Activated CD8-positive, alpha-beta memory T cell treated with anti-CD3 and anti-CD28 coated beads, Interleukin-2, amount 50 U/mL, for 1 hour (primary cell): ENCODE data around the gene ZNF185.
"Not testable (repeated sequence)": the region's sequence is repeated elsewhere in the genome, so short reads cannot be mapped to it uniquely, and the experiment has no call there.

ENCODE experiments used
- DNase-seq: peaks from one replicate; pipeline ENCODE4 v3.0.0-alpha.2; 2020; ENCODE audit errors: extremely low read depth

The ZNF185 gene

GRCh38 chrX:152895724-152896420 is 2.0 kb upstream of the ZNF185 start:
- DNase-seq: no peak

GRCh38 chrX:152896450-152896849 is 1.4 kb upstream of the ZNF185 start:
- DNase-seq: no peak

GRCh38 chrX:152898442-152898841 is 575 bp downstream of the ZNF185 start:
- DNase-seq: no peak

DNA sequence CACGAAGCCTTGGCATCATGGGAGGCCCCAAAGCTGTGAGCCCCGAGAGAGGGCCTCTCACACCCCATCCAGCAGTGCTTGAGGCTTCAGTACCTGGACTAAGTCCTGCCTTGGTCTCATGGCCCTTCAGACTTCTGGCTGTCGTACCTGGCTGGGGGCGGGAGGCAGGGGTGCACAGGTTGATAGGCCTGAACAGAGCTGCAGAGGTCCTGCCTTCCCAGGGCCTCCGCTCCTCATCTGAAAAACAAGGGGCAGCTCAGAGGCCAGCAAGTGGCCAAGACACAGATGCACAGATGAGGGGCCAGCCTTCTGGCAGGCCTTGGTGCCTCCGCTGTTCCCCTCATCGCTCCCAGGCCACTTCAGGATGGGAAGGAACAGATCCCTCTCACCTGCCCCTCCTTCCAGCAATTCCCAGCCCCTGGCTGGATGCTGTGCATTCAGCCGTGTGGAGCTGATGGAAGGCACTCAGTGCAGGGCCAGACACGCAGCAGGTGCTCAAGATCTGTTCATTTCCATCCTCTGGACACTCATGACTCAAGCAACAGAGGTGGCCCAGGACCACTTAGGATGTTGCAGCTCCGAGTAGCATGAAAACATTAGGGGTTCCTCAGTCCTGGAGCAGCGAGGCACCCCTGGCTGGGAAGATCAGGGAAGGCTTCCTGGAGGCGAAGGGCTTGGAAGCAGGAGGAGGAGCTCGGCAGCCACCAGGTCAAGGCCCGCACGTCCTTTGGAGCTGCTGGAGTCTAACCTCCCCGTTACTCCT is 1.4 kb downstream of the ZNF185 start:
- no peak for DNase-seq

GRCh38 chrX:152899874-152900719 is 2.2 kb downstream of the ZNF185 start:
- DNase-seq: no peak

DNA sequence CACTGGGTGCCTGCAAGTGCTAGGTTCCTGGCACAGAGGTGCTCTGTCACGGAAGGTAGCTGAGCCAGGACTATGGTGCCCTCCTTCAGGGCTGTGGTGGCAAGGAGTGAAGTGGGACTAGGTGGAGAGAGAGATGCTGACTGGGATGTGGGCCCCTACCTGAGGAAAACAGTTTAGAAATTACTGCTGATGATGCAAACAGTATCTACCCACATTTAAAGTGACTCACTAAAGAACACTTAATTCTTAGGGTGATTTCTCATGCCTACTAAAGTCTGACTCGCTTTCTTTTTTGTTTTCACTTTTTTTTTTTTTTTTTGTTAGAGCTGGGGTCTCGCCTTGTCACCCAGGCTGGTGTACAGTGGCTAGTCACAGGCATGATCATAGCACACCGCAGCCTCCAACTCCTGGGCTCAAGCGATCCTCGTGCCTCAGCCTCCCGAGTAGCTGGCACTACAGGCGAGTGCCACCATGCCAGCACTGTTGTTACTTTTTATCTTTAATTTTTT is 3.1 kb downstream of the ZNF185 start:
- DNase-seq: no peak

DNA sequence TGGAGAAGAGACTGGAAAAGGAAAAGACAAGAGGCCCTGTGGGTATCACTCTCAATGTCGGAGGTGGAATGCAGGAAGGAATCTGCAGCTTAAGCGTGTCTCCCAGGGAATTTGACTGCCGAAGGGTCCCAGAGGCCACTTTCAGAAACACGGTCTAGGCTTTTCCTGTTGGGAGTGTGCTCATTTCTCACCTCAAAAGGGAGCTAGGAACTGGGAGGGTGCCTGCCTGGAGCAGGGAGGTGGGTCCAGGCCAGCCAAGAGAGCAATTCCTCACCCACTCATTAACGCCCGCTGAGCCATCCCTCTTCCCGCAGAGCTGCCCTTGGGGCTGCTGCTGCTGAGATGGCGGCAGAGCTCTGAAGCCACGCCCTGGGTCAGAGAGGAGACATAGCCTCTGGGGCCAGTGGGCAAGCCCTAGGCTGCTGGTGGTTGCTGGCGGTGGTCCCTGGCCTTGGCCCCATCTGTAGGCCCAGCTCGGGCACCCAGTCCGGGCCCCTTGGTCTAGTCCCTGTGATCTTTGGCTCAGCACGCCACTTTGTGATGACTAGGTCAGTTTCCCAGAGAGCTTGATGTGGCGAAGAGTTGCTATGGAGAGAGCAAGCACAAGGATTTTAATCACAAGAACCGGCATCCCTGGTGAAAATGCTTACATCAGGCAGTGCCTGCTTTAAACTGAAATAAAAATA is 4.1 kb downstream of the ZNF185 start:
- DNase-seq: no peak

DNA sequence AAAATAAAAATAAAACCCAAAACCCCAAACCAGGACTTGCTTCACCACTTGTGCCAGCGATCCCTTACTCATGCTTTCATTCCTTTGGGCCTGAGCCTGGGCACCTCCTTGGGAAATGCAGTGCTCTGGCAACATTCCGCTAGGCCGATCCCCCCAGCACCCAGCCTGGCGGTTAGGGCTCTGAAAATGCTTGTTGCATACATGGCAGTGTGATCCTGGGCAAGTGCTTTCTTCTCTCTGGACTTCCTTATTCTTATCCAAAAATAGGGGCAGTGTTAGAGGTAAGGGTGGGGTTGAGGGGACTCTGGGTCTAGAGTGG is 4.6 kb downstream of the ZNF185 start:
- no peak for DNase-seq

- no peak for DNase-seq
Observed at GRCh38 chrX:152903589-152903988, 5.7 kb downstream of the ZNF185 start.

GRCh38 chrX:152904151-152905080 is 6.5 kb downstream of the ZNF185 start:
- DNase-seq: no peak

DNA sequence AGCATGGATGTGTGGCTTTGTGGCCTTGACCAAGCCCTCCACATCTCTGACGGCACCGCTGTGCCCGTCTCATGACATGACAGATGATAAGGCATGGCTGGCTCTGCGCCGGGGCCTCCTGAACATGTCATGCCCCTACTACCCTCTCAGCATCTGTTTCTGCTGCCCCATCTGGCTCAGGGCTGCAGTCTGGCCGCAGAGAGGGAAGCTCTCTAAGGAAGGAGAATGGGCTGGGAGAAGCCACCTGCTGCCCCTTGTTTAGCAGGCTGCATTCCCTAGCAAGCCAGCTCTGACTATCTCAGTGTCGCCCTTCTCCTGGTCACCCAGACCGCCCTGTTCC is 7.2 kb downstream of the ZNF185 start:
- DNase-seq: no peak

- no peak for DNase-seq
Observed at GRCh38 chrX:152907084-152907651, 9.3 kb downstream of the ZNF185 start.

DNA sequence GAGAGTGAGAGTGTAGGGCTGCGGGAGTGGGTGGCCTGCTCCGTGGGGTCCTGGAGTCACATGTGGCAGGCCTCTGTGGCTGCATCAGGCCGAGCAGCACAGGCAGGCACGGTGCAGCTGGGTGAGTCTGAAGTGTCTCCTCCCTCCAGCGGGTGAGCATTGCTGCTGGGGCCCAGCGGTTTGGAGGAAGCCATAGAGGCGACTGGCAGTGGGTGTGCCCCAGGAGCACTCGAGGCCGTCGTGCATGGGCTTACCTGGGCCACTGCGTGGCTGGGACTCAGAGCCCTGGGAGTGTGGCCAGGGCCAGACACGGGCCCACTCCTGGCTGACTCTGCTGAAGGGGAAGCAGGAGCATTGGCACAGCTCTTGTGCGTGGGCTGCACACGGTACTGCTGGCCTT is 10.6 kb downstream of the ZNF185 start:
- DNase-seq: no peak

- DNase-seq: not testable (repeated sequence)
Observed at GRCh38 chrX:152910018-152910417, 12.2 kb downstream of the ZNF185 start.

GRCh38 chrX:152912106-152912505 is 14.2 kb downstream of the ZNF185 start:
- no peak for DNase-seq

DNA sequence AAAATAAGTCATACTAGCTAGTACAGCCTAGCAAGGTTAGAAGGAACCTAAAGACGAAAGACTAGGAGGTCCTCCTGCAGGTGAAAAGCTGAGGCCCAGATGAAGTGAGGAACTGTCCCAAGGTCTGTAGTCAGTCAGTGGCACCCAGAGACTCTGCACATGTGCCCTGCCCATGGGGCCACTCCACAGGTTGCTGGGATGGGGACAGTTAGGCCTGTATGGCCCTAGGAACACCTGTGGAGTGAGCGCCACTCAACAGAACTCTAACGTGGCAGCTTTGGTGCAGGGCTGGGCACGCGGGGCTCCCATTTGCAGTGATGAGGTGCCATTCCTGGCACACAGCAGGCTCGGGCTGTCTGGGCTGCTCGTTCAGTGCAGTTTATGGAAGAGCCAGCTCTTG is 14.8 kb downstream of the ZNF185 start:
- no peak for DNase-seq

DNA sequence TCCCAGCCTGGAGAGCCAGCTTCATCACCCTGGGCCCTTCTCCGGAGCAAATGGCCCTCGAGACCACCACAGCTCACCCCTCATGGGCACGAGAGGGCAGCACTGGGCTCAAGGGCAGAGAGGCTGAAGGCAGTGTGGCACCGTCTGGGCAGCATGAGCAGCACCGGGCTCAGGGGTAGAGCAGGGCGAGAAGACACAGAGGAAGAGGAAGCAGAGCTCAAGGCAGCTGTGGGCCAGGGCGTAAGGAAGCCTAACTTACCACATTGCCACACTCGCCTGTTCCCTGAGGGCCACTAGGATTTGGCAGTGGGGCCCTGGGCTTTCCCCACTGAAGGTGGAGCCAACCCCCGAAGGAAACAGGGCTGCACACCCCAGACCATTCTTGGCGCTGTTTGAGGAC is 15.5 kb downstream of the ZNF185 start:
- no peak for DNase-seq

- DNase-seq: no peak
Observed at GRCh38 chrX:152913910-152914309, 16.0 kb downstream of the ZNF185 start.

GRCh38 chrX:152915541-152916241 is 17.8 kb downstream of the ZNF185 start:
- DNase-seq: no peak
